GM19438 (cell line): ENCODE data around the gene GCSH.
A peak's percentile ranks its signal among the peaks of the same experiment; 100 is the strongest.

Experiments used
- ATAC-seq: cut with Tn5 transposase; IDR thresholded peaks from one replicate; pipeline ENCODE4 v1.9.1; 2021; ENCODE audit warnings: low read depth; ENCODE audit not compliant: unreplicated experiment

The GCSH gene

GRCh38 chr16:81106826-81107503, 10.8 kb upstream of the GCSH start:
- ATAC-seq, result no peak

- no peak for ATAC-seq
These were observed 9.8 kb upstream of the GCSH start for GRCh38 chr16:81105946-81106345.

- no peak for ATAC-seq
These were observed 5.5 kb upstream of the GCSH start for GRCh38 chr16:81101702-81102101.

GRCh38 chr16:81099958-81100357, 3.8 kb upstream of the GCSH start:
- ATAC-seq, result no peak

GRCh38 chr16:81097230-81097629, 1.0 kb upstream of the GCSH start:
- no peak for ATAC-seq

GRCh38 chr16:81096715-81097208, 567 bp upstream of the GCSH start:
- ATAC-seq, result no peak

- ATAC-seq, result no peak
These were observed 592 bp downstream of the GCSH start for GRCh38 chr16:81095653-81095952.

- ATAC-seq, result no peak
These were observed 1.4 kb downstream of the GCSH start for GRCh38 chr16:81094771-81095251.

- ATAC-seq, result no peak
These were observed 7.4 kb downstream of the GCSH start for GRCh38 chr16:81088836-81089235.

- ATAC-seq, result no peak
These were observed 15.2 kb downstream of the GCSH start for GRCh38 chr16:81081014-81081413.

GRCh38 chr16:81080233-81080632, 16.0 kb downstream of the GCSH start:
- no peak for ATAC-seq

GRCh38 chr16:81077076-81077940, 18.9 kb downstream of the GCSH start, which contains the start of gene C16orf46:
Gene C16orf46 (minus strand): TSS chr16:81077238. CDS start chr16:81063955, 13,283 bp downstream.
- ATAC-seq, result peak; percentile 92

GRCh38 chr16:81076566-81077075, 19.6 kb downstream of the GCSH start:
- peak; percentile 84 for ATAC-seq

- no peak for ATAC-seq
These were observed 22.4 kb downstream of the GCSH start for GRCh38 chr16:81073560-81074330.

- ATAC-seq, result no peak
These were observed 24.4 kb downstream of the GCSH start for GRCh38 chr16:81071805-81072204.

GRCh38 chr16:81070979-81071378, 25.2 kb downstream of the GCSH start:
- no peak for ATAC-seq

GRCh38 chr16:81069063-81069462, 27.1 kb downstream of the GCSH start:
- no peak for ATAC-seq

GRCh38 chr16:81067166-81067565, 29.0 kb downstream of the GCSH start:
- ATAC-seq, result no peak

GRCh38 chr16:81066681-81067080, 29.5 kb downstream of the GCSH start:
- ATAC-seq, result no peak

GRCh38 chr16:81061871-81062608, 34.2 kb downstream of the GCSH start:
- no peak for ATAC-seq
